Dendritic cell treated with granulocyte-macrophage colony-stimulating factor and Interleukin-4, amounts not matched to agents 40 ng/mL and 50 ng/mL, for 4 days (primary cell): ENCODE data around the gene OR2S2.
"Not testable (repeated sequence)": the region's sequence is repeated elsewhere in the genome, so short reads cannot be mapped to it uniquely, and the experiment has no call there.

ENCODE experiments used
- H3K27ac Mint-ChIP-seq: one replicate; pipeline ENCODE4 v1.8.0; 2022; ENCODE audit warnings: mild to moderate bottlenecking, mixed read lengths
- H3K27me3 Mint-ChIP-seq: one replicate; pipeline ENCODE4 v1.8.0; 2022; ENCODE audit warnings: mild to moderate bottlenecking, mixed read lengths
- H3K36me3 Mint-ChIP-seq: one replicate; pipeline ENCODE4 v1.8.0; 2022; ENCODE audit warnings: low read depth, mixed read lengths
- H3K4me1 Mint-ChIP-seq: one replicate; pipeline ENCODE4 v1.8.0; 2022; ENCODE audit warnings: low read depth, mixed read lengths
- H3K4me3 Mint-ChIP-seq: one replicate; pipeline ENCODE4 v1.8.0; 2022; ENCODE audit warnings: mild to moderate bottlenecking, moderate library complexity, mixed read lengths
- H3K9me3 Mint-ChIP-seq: one replicate; pipeline ENCODE4 v1.8.0; 2022; ENCODE audit warnings: mixed read lengths
- intact Hi-C: fragments of 100-400 bp; cut with micrococcal nuclease; formaldehyde crosslinking; loops from one replicate; pipeline ENCODE4 v1.15.0; 2022

The OR2S2 gene

DNA sequence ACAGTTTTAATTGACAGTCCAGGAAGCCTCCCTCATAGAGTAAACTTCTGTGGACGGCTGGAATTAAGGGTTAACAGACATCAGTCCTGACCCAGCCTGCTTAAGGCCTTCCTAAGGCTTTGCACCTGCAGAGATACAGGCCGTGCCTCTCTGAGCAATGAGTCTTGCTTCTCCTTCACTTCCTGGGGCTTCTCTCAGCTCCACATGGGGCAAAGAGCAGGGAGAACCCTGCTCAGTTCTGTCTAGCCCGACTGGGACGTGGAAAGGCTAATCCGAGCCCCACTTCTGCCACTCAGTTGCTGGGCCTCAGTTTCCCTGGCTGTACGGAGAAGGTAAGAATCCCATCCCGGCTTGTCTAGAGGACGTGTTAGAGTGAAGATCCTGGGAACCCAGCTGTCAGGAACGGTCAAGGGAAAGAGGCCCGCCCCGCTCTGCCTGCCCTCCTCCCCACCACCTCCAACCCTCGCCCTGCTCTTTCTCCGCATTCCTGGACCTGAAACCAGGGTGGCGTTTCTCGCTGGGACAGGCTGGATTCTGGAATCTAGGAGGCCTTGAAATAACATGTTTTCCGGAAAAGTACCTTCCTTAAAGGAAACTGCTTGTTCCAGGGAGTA is 42.2 kb downstream of the OR2S2 start:
- Mint-ChIP-seq H3K4me1 (peaks cover 15% of the 10 kb centered on the region), H3K36me3 (no peaks in the 10 kb centered on the region), H3K4me3 (no peak overlapping the region), H3K27me3 (peaks cover 4% of the 10 kb centered on the region), H3K27ac (no peak overlapping the region), H3K9me3 (no peaks in the 10 kb centered on the region)
- intact Hi-C loops, result no loop called here

DNA sequence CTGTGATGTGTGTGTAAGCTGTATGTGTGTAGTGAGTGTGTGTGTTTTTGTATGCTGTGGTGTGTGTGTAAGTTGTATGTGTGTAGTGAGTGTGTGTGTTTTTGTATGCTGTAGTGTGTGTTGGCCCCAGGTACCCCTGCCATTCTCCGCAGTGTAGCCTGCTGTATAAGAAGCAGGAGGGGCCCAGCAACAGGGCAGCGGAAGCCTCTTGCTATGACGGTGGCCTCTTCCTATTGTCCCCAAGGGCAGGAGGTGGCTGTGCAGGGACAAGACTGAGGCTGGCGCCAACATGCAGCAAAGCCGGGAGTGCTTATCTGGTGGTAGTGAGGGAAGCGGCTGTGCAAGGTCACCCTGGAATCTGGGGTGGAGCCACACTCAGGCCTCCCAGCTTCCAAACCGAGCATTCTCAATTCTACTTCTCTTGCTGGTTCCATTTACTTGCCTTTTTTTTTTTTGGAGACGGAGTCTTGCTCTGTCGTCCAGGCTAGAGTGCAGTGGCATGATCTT is 43.6 kb downstream of the OR2S2 start:
- Mint-ChIP-seq H3K36me3 (no peaks in the 10 kb centered on the region), H3K27ac (no peak overlapping the region), H3K9me3 (no peaks in the 10 kb centered on the region), H3K4me1 (peaks cover 10% of the 10 kb centered on the region), H3K27me3 (peaks cover 10% of the 10 kb centered on the region), H3K4me3 (no peak overlapping the region)
- intact Hi-C loops, result no loop called here

DNA sequence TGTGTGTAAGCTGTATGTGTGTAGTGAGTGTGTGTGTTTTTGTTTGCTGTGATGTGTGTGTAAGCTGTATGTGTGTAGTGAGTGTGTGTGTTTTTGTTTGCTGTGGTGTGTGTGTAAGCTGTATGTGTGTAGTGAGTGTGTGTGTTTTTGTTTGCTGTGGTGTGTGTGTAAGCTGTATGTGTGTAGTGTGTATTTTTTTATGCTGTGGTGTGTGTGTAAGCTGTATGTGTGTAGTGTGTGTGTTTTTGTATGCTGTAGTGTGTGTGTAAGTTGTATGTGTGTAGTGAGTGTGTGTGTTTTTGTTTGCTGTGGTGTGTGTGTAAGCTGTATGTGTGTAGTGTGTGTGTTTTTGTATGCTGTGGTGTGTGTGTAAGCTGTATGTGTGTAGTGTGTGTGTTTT is 44.5 kb downstream of the OR2S2 start:
- Mint-ChIP-seq H3K27me3 (peaks cover 10% of the 10 kb centered on the region), H3K4me1 (peaks cover 18% of the 10 kb centered on the region)
- intact Hi-C loops, H3K27ac Mint-ChIP-seq, H3K9me3 Mint-ChIP-seq, H3K36me3 Mint-ChIP-seq, H3K4me3 Mint-ChIP-seq: not testable (repeated sequence)

DNA sequence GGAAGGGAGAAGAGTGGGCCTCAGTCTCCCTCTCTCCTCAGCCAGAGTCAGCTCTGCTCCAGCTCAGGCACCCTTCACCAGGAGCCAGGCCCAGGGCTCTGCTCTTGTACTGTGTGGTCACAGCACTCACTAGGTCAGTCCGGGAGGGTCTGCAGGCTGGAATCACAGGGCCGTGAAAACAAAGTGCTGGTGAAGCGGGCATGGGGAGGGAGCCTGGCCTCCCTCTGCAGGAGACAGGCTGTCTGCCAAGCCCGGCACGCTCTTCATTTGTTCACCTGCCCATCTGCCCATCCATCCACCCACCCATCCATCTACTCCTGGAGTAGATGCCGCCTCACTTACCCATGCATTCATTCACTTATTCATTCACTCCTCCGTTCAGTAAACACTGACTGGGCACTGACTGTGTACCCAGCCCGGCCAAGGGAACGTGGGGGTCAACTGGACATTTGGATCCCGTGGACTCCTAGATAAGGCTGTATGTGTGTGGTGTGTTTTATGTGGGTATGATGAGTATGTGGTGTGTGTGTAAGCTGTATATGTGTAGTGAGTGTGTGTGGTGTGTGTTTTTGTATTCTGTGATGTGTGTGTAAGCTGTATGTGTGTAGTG is 45.1 kb downstream of the OR2S2 start:
- Mint-ChIP-seq H3K4me3 (no peak overlapping the region), H3K9me3 (no peaks in the 10 kb centered on the region), H3K36me3 (no peaks in the 10 kb centered on the region), H3K4me1 (peaks cover 22% of the 10 kb centered on the region), H3K27ac (no peak overlapping the region), H3K27me3 (peaks cover 10% of the 10 kb centered on the region)
- intact Hi-C loops, result no loop called here

DNA sequence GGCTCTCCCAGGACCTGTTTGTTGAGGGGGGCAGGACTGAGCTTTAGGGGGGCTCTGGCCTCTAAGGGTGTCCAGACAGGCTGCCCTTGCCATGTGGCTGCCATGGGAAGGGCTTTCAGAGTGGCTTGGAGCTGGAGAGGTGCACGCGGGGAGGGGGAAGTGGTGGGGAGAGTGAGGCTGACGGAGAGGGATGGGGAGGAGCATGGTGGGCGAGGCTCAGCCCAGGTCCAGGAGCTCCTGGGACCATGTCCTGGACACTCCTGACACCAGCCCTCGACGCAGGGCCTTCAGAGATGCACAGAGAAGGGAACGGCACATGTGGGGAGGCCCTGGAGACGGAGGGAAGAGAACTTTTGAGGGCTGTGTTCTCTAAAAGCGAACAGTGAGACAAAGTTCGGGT is 46.3 kb downstream of the OR2S2 start:
- Mint-ChIP-seq H3K27ac (no peak overlapping the region), H3K27me3 (peaks cover 21% of the 10 kb centered on the region), H3K4me3 (no peak overlapping the region), H3K9me3 (no peaks in the 10 kb centered on the region), H3K36me3 (no peaks in the 10 kb centered on the region), H3K4me1 (peaks cover 34% of the 10 kb centered on the region)
- intact Hi-C loops, result no loop called here

DNA sequence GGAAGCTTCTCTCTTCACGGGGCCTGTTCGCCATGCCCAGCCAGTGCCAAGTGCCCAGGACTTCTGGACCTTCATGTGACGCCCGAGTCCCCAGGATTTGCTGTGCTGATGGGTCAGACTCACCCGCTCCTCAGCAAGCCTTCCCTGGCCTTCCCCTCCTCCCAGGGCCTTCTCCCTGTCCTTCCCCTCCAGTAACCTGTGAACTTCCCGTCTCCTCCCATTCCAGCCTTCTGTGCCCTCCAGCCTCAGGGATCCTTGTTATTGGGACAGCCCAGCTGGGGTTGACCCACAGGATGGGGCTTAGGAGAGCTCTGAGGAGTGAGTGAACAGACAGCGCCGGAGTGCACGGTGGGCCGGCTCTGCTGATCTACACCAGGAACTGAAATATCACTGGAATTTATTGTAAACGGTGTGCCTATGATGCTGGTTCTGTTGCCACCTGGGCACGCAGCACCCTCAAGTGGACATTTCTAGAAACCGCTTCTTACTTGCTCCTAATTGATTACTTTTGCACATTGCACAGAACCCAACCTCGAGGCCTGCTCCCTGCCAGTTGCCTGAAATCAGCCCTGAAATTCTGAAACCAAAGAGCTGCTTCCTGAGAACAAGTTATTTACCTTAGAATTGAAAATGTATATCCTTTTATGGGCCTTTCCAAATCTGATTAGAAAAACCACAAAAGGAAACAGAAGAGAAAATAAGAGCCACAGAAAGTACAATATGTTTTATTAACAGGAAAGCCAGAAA is 47.2 kb downstream of the OR2S2 start:
- Mint-ChIP-seq H3K9me3 (no peaks in the 10 kb centered on the region), H3K27ac (no peak overlapping the region), H3K27me3 (peaks cover 27% of the 10 kb centered on the region), H3K36me3 (no peaks in the 10 kb centered on the region), H3K4me1 (peaks cover 38% of the 10 kb centered on the region), H3K4me3 (no peak overlapping the region)
- intact Hi-C loops, result no loop called here

DNA sequence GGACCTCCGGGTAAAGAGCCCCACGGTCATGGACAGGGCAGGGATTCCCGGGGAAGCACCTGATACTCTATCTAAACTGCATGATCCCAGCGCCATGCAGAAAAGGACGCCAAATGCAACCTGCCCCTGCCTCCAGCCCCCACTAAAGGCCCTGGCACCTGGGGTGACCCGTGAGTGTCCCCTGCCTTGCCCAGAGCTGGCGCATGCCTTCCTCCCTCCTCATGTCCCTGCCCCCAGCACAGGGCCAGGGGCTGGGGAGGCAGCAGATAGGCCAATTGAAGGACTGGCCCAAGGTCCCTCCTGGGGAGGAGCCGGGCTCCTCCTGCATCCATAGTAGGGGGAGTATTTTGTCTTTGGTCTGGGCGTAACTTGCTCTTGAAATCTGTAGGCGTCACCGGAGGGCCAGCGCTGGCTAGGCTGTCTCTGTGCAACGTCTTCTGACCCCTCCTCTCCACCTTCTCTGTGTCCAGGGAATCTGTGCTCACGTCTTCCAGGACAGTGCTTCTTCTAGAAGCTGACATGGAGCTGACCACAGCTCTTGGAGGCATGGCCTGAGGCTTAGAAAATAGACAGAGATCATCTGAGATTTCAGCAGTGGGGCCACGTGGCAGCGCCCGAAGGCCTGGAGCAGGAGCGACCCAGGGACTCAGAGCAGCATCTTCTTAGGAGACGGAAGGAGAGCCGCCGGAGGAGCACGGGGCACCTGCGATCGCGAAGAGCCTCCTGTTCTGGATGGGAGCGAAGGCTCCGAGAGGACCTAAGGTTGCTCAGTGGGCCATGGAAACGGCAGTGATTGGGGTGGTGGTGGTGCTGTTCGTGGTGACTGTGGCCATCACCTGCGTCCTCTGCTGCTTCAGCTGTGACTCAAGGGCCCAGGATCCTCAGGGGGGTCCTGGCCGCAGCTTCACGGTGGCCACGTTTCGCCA is 48.0 kb downstream of the OR2S2 start:
- peaks cover 35% of the 10 kb centered on the region for H3K27me3 Mint-ChIP-seq
- no peaks in the 10 kb centered on the region for H3K9me3 Mint-ChIP-seq
- no peak overlapping the region for H3K4me3 Mint-ChIP-seq
- H3K36me3 Mint-ChIP-seq, result no peaks in the 10 kb centered on the region
- peaks cover 43% of the 10 kb centered on the region for H3K4me1 Mint-ChIP-seq
- H3K27ac Mint-ChIP-seq, result no peak overlapping the region
- intact Hi-C loops, result no loop called here

DNA sequence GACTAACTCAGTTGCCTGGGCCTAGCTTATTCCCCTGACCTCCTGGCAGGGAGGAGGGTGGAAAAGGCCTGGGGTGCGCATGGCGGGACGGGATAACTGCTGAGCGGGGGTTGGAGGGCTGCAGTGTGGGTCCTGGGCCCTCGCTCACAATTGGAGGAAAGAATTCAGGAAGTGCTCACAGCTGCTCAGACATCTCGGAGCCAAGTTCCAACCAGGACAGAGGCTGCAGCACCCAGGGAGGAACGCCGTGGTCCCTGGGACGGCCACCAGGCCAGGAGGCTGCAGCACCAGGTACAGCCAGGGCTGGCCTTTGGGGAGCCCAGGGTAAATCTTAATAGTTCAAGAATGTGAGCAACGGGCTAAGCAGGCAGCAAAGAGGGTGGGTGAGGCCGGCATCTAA is 48.7 kb downstream of the OR2S2 start, which contains the start of gene SPAAR:
SPAAR (plus strand) TSS at position 217 of the 400 bp plus-strand sequence. CDS start 974 bp downstream, outside the sequence.
- intact Hi-C loops, result no loop called here
- Mint-ChIP-seq H3K4me3 (no peak within 1 kb of the TSS), H3K9me3 (no peaks in the 10 kb centered on the region), H3K4me1 (peaks cover 50% of the 10 kb centered on the region), H3K36me3 (no peaks in the 10 kb centered on the region), H3K27me3 (peaks cover 41% of the 10 kb centered on the region), H3K27ac (no peak within 1 kb of the TSS)

DNA sequence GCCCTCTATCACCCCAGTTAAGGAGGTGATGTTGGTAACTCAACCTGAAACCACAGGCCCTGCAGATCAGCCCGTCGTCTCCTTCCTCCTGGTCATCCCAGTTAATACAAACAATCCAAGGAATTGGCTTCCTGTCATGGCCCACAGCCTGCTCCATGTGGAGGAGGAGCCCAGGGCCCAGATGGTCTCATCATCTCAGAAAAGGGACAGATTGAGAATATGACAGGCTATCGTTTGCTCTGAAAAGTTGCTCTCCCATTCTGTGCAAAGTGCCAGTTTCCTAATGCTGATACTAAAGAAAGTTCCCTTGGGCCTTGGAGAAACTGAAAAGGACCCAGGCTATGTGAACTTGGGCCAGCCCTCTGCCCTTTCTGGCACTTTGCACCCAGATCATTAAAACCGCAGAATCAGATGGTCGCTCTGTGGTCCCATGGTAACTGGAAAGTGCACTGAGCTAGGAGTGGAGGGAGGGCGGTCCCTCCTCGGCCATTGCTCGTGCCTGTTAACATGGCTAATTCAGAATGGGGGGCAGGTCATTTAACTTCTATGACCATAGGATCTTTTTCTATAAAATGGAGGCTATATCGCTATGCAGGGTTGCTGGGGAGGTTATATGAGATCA is 49.3 kb downstream of the OR2S2 start:
- intact Hi-C loops, result no loop called here
- no peaks in the 10 kb centered on the region for H3K9me3 Mint-ChIP-seq
- H3K36me3 Mint-ChIP-seq, result no peaks in the 10 kb centered on the region
- H3K27me3 Mint-ChIP-seq, result peaks cover 41% of the 10 kb centered on the region
- peaks cover 50% of the 10 kb centered on the region for H3K4me1 Mint-ChIP-seq
- H3K4me3 Mint-ChIP-seq, result no peak overlapping the region
- no peak overlapping the region for H3K27ac Mint-ChIP-seq

DNA sequence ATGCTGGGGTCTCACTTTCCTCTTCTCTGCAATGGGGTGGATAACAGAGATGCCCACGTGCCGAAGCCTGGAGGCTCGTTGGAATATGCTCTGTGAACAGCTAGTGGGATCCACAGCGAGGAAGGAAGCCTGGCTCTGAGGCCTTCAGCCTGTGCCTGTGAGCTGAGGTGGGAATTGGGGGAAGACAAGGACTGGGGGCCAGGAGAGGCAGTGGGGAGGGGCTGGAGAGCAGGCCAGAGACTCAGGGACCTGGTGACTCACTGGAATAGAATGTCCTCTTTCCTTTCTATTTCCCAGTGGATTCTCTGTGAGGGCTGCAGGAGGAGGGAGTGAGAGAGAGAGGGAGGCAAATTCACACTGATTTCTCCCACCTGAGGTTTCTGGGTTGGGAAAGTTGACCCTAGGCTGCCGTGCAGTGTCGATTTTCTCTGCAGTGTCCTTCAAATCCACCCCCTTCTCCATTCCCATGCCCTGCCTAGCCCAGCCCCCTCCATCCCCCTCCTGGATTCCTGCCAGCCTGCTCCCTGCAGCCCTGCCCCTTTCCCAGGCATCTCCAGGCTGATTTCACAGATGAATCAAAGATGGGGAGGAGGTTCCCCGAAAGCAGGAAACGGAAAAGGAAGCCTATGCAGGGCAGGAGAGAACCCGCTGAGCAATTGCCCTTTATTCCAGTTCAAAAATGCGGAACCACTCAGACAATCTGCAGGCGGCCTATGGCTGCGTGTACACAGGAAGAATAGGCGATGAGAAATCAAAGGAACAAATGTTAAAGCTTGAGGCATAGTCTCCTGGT is 50.0 kb downstream of the OR2S2 start:
- intact Hi-C loops, result no loop called here
- Mint-ChIP-seq H3K27ac (no peak overlapping the region), H3K9me3 (no peaks in the 10 kb centered on the region), H3K27me3 (peaks cover 41% of the 10 kb centered on the region), H3K4me1 (peaks cover 50% of the 10 kb centered on the region), H3K36me3 (no peaks in the 10 kb centered on the region), H3K4me3 (no peak overlapping the region)
